ENCODE measurements around the gene DESI2.

DNA sequence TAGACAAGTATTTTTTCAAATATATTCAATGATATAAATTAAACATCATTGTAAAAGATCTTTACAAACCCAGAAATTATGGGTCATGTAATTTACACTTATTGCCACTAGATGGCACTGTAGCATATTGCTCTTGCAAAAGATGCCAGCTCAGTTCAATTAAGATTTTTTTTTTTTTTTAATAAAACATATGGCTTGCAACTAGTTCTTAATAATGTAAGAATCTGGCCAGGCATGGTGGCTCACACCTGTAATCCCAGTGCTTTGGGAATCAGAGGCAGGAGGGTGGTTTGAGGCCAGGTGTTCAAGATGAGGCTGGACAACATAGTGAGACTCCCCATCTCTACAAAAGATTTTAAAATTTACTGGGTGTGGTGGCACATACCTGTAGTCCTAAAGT, 49.4 kb upstream of the DESI2 start:
- TF ChIP-seq POLR2A (IDR thresholded peaks at IDR 0.05): no peak
- TF ChIP-seq, protein P1, sequence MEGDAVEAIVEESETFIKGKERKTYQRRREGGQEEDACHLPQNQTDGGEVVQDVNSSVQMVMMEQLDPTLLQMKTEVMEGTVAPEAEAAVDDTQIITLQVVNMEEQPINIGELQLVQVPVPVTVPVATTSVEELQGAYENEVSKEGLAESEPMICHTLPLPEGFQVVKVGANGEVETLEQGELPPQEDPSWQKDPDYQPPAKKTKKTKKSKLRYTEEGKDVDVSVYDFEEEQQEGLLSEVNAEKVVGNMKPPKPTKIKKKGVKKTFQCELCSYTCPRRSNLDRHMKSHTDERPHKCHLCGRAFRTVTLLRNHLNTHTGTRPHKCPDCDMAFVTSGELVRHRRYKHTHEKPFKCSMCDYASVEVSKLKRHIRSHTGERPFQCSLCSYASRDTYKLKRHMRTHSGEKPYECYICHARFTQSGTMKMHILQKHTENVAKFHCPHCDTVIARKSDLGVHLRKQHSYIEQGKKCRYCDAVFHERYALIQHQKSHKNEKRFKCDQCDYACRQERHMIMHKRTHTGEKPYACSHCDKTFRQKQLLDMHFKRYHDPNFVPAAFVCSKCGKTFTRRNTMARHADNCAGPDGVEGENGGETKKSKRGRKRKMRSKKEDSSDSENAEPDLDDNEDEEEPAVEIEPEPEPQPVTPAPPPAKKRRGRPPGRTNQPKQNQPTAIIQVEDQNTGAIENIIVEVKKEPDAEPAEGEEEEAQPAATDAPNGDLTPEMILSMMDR (IDR thresholded peaks at IDR 0.05 in 8 of 11, conservative IDR thresholded peaks at IDR 0.05 in 3 of 11): peak; percentile 68 to 87 (median 81)

All from spleen (tissue), 7 donors.